MG63 (cell line): ENCODE results near the gene NR5A2. TPM values are rescaled to one million over a fixed set of nuclear protein-coding genes. Genes with fewer than 3 reads are reported as not detected.

ENCODE experiments used
- DNase-seq: peaks from one replicate; pipeline ENCODE4 v3.0.0-alpha.2; 2020
- H3K27me3 ChIP-seq: fragments of 250-450 bp; sonication (Bioruptor Pico); 2 replicates; pipeline ENCODE4 v1.5.1; 2020; ENCODE audit warnings: mild to moderate bottlenecking, moderate library complexity
- H3K36me3 ChIP-seq: fragments of 250-450 bp; sonication (Bioruptor Pico); 2 replicates; pipeline ENCODE4 v1.5.1; 2020; ENCODE audit warnings: mild to moderate bottlenecking, moderate library complexity
- H3K4me3 ChIP-seq: fragments of 250-450 bp; sonication (Bioruptor Pico); 2 replicates; pipeline ENCODE4 v1.5.1; 2020; ENCODE audit warnings: mild to moderate bottlenecking, moderate library complexity
- H3K9me3 ChIP-seq: fragments of 250-450 bp; sonication (Bioruptor Pico); 2 replicates; pipeline ENCODE4 v1.5.1; 2020; ENCODE audit warnings: mild to moderate bottlenecking, moderate library complexity
- total RNA-seq: library from RNA; depleted of rRNA; stranded (reverse); fragments of >200 nt; shearing (Covaris generic); gene quantifications from 2 replicates; pipeline ENCODE4 v1.2.3, GENCODE V29; 2014; ENCODE audit warnings: low replicate concordance

NR5A2 gene
- total RNA-seq, 1 experiment from 2014 or later = not detected

DNA sequence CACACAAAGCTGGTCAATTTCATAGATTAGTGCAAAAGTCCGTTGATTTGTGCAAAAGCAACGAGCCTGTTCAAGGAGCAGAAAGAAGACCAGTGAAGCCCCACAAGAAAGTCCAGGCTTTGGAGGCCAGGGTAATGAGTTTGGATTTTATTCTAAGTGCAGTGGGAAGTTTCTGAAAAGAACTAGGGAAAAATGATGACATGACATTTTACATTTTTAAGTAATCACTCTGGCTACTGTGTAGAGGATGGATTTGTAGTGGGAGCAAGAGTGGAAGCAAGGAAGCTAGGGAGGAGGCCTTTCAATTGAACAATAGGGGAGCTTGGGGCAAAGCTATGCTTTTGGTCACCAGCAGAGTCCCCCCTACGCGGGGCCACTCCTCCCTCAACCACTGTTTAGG lies 196.1 kb downstream of the NR5A2 start:
- DNase-seq = no peak
- no peaks in the 10 kb centered on the region for H3K36me3 ChIP-seq
- H3K9me3 ChIP-seq = no peaks in the 10 kb centered on the region
- H3K27me3 ChIP-seq = no peaks in the 10 kb centered on the region
- H3K4me3 ChIP-seq = no peak overlapping the region

DNA sequence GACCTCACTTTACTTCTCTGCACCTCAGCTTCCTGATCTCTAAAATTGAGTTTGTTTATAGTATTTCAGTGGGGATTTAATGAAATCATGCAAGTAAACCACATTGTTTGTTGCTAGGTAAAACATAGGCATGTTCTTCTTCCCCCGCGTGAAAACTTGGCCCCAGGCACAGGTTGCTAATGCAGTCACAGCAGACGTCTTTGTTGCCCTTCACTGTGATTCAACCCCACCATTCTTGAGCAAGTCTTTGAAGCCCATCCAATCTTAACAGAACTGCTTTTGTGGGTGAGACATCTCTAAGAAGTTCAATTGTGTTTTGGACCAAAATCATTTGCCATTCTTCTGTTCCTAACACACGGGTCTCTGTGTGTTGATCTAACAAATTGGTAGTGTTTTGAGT lies 196.8 kb downstream of the NR5A2 start:
- DNase-seq = peak; percentile 94
- Histone ChIP-seq H3K27me3 (no peaks in the 10 kb centered on the region), H3K36me3 (no peaks in the 10 kb centered on the region), H3K4me3 (no peak overlapping the region), H3K9me3 (no peaks in the 10 kb centered on the region)

DNA sequence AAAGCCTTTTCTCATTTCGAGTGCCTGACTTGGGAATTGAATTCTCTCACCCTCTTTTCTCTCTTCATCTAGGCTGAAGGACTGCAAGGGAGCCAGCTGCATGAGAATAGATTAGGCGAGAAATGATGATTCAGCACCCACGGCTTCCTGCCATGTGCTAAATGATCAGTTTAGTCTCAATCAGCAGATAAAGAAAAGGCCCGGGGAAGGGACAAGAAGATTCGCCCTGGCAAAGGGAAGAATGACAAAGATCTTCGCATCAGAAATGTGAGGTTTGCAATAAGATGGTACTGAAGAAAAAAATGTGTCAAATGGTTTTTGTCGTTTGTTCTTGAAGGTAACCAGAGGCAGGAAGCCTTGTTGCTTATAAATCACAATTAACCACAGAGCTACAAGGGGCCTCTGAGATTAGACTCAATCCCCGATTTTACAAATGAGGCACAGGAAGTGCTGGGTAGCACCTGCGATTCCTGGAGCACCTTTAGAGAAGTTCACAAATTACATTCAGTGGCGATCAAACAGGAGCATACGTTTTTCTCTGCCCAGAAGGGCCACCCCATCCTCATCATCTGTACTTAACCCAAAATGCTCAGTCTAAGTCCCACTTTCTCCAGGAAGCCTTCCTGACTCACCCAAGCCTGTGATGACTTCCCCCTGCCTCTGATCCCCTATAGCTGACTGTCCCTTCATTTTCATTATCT lies 198.9 kb downstream of the NR5A2 start:
- DNase-seq = no peak
- Histone ChIP-seq H3K36me3 (no peaks in the 10 kb centered on the region), H3K9me3 (no peaks in the 10 kb centered on the region), H3K27me3 (no peaks in the 10 kb centered on the region), H3K4me3 (no peak overlapping the region)

DNA sequence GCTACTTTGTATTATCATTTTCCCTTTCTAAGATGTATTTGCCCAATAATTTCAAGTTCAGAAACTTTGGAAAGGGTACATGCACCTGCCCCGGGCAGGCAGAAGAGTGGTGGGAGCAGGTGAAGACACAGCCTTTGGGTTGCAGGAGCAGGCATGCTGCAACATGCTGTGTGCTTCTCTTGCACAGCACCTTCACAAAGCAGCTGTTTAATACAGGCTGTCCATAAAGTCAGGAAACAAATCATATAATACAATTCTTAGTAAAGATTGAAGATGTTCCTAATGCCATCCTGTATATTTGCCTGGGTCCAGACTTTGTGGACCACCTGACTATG lies 199.4 kb downstream of the NR5A2 start:
- no peaks in the 10 kb centered on the region for H3K36me3 ChIP-seq
- H3K27me3 ChIP-seq = no peaks in the 10 kb centered on the region
- no peak overlapping the region for H3K4me3 ChIP-seq
- no peak for DNase-seq
- H3K9me3 ChIP-seq = no peaks in the 10 kb centered on the region
